ENCODE data around the gene CHST9.

DNA sequence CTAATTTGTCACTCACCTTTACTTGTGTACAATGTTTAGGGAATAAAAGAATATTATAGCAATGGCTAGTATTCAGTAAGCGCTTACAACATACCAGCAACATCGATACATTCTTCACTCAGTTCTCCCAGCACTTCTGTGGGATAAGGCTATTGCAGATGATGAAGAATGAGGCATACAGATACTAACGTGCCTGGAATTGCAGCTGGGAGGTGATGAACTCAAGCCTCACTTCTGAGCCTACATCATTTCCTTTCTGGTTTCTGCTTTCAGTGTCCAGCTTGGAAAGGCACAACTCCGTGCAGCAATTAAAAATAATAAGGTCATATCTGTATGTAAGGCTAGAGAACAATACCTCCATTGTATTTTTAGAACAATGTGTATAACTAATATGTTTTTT is 224.2 kb downstream of the CHST9 start:
- TF ChIP-seq CTCF (IDR thresholded peaks at IDR 0.05) = no peak
- no peak for TF ChIP-seq POLR2A (IDR thresholded peaks at IDR 0.05)

Measured in prostate gland (tissue), 2 donors.